Epidermal melanocyte (primary cell): ENCODE data around the gene ESF1.

Experiments
- DNase-seq: peaks from one replicate; pipeline ENCODE4 v3.0.0; 2011; ENCODE audit warnings: low spot score; ENCODE audit not compliant: insufficient read length

The ESF1 gene

GRCh38 chr20:13784893-13785715 lies at the start of gene ESF1, which contains the start of gene NDUFAF5:
Gene ESF1, minus strand, starts transcription at chr20:13784919. Its CDS starts 1,779 bp downstream, at chr20:13783140.
Gene NDUFAF5, plus strand, starts transcription at chr20:13785028. Its CDS starts 41 bp downstream, at chr20:13785069.
- peak; percentile 83 for DNase-seq

GRCh38 chr20:13831476-13831875 lies 46.8 kb upstream of the ESF1 start:
- DNase-seq = no peak

- no peak for DNase-seq
These were observed 40.7 kb upstream of the ESF1 start for GRCh38 chr20:13825465-13825864.

GRCh38 chr20:13824459-13824858 lies 39.7 kb upstream of the ESF1 start:
- DNase-seq = no peak

GRCh38 chr20:13822459-13822858 lies 37.7 kb upstream of the ESF1 start:
- no peak for DNase-seq

GRCh38 chr20:13821876-13822275 lies 37.2 kb upstream of the ESF1 start:
- DNase-seq = no peak

- no peak for DNase-seq
These were observed 35.3 kb upstream of the ESF1 start for GRCh38 chr20:13819885-13820645.

GRCh38 chr20:13817342-13817741 lies 32.6 kb upstream of the ESF1 start:
- no peak for DNase-seq

- DNase-seq = no peak
These were observed 32.0 kb upstream of the ESF1 start for GRCh38 chr20:13816757-13817156.

GRCh38 chr20:13814672-13815071 lies 30.0 kb upstream of the ESF1 start:
- no peak for DNase-seq

- DNase-seq = no peak
These were observed 29.2 kb upstream of the ESF1 start for GRCh38 chr20:13813910-13814309.

- no peak for DNase-seq
These were observed 25.7 kb upstream of the ESF1 start for GRCh38 chr20:13810446-13810845.

GRCh38 chr20:13809855-13810254 lies 25.1 kb upstream of the ESF1 start:
- no peak for DNase-seq

GRCh38 chr20:13809373-13809772 lies 24.7 kb upstream of the ESF1 start:
- DNase-seq = no peak

GRCh38 chr20:13800728-13801134 lies 16.0 kb upstream of the ESF1 start:
- DNase-seq = peak; percentile 42

GRCh38 chr20:13799974-13800373 lies 15.3 kb upstream of the ESF1 start:
- no peak for DNase-seq

GRCh38 chr20:13799040-13799439 lies 14.3 kb upstream of the ESF1 start:
- DNase-seq = no peak

- no peak for DNase-seq
These were observed 9.9 kb upstream of the ESF1 start for GRCh38 chr20:13794667-13795066.

- DNase-seq = no peak
These were observed 8.3 kb upstream of the ESF1 start for GRCh38 chr20:13793001-13793400.

GRCh38 chr20:13791540-13792459 lies 7.1 kb upstream of the ESF1 start:
- DNase-seq = no peak

GRCh38 chr20:13790708-13791107 lies 6.0 kb upstream of the ESF1 start:
- DNase-seq = no peak
